NCI-H82 (cell line): ENCODE results near the gene SH2D4B.
"Not testable (repeated sequence)": the region's sequence is repeated elsewhere in the genome, so short reads cannot be mapped to it uniquely, and the experiment has no call there.

ENCODE experiments used
- DNase-seq: peaks from one replicate; lab custom pipeline; 2025; lab: John Stamatoyannopoulos, UW

SH2D4B gene

DNA sequence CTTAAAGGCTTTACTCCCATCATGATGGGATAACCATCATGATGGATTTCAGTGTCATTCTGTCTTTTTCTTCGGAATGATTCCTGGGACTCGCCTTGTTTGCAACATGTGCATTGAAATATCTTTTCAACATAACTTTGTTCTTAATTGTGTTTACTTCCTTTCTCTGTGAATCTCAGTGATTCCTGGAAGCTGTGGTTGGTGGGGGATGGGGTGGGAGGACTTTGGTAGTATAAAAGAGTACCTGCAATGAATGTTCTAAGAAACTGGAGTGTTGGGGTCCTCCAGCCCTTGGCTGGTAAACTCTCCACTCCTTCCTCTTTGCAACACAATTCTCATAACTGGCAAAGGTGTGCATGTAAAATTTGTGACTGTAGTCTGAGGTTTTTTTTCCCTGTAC, 11.5 kb upstream of the SH2D4B start:
- no peak for DNase-seq

DNA sequence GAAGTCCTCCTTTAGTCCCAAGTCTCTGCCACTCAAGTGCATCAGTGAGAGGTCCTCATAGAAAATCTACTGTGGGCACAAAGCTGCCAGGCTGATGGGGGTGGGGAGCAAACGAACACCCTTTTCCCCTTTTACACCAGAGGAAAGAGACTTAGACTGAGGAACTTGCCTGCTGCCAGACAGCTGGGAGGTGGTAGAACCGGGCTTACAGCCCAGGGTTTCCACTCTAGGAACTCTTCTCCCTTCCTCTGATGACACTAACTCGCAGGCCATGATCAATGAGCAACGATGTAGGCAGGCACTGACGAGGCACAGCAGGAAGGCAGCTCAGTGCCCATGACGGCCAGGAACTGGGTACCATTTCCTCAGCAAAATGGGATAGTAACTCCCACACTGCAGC, 11.0 kb upstream of the SH2D4B start:
- DNase-seq: no peak

DNA sequence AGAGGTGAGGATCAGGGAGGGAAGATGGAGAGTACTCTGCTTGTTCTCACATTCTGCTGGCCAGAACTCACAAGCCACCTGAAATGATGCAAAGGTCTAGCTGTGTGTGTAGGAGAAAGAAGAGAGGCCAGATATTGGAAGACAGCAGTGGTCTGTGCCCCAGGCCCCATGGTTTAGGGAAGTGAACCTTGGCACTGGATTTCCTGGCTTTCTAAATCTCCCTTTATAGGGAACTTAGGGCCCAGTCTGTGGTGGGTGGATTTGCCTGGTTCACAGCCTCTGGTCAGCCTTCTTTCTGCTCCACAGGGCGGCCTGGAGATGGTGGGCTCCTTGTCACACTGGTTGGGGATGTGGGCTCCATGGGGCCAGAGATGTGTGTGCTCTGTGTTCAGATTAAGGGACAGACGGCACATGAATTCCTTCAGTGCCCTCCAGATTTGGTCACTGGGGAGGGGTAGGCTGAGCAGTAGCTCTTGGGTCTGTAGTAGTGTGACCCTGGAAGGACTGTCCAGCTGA, 9.5 kb upstream of the SH2D4B start:
- no peak for DNase-seq

DNA sequence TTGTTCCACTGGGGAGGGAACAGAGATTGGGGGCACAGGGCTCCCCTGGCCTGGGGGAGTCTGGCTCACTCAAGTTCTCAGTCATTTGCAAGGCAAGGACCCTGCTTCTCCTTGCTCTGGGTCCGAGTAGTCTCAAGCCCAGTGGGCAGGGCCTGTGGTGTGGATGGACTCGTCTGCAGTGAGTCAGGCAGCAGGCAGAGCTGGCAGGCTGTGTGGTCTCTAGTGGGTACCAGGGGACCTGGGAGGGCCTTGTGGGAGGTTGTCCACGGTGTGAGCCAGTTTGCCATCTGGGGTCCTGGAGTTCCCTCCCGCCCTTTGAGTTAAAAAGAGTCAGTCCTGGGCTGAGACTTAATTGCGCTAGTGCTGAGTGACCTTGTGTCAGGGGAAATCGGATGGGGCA, 8.8 kb upstream of the SH2D4B start:
- DNase-seq: no peak

DNA sequence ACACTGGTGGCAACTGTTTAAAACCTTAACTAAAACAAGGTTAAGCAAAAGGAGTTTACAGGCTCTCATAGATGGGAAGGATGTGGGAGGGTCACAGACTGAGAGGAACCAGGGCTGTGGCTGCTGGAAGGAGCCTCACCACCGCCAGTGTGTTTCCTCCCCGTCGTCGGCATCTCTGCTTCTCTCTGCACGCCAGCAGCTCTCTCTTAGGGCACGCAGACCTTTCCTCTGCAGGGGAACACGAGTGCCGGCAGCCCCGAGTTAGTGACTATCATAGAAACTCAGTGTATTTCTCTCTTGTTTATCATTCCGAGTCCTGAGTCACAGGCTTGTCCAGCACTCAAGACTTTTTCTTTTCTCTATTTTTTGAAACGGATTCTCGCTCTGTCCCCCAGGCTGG, 8.1 kb upstream of the SH2D4B start:
- no peak for DNase-seq

DNA sequence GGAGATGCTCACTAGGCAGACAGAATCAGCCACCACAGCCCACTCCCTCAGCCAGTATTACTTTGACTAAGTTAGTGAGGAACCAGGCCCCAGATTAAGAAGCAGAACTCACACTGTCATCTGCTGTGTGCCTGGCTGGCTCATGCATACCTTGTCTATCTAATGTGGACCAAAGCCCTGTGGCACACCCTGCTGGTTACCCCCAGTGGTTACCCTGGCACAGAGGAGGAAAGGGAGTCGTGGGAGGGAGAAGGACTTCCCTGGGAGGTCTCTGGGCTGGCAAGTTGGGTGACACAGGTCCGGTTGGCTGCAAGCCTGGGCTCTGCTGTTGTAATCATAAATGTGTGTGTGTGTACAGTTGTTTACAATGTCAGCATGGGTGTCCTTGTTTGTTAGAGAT, 7.5 kb upstream of the SH2D4B start:
- DNase-seq: peak; percentile 11

DNA sequence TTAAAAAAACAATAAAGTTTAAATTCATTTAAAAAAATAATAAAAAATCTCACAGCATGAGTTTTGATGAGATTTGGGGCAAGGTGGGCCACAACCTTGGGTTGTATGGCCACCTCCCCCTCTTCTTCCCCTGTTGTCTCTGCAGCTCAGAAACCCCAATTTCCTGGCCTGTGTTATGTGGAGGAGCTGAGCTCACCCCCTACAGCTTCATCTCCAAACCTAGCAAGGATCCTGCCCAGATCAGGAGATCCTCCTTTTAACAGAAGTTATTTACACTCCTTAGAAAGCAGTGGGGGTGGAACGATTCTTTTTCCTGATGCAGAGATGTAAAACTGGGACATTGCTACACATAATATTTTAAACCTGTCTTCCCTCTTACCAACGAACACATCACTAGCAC, 6.9 kb upstream of the SH2D4B start:
- DNase-seq: no peak

DNA sequence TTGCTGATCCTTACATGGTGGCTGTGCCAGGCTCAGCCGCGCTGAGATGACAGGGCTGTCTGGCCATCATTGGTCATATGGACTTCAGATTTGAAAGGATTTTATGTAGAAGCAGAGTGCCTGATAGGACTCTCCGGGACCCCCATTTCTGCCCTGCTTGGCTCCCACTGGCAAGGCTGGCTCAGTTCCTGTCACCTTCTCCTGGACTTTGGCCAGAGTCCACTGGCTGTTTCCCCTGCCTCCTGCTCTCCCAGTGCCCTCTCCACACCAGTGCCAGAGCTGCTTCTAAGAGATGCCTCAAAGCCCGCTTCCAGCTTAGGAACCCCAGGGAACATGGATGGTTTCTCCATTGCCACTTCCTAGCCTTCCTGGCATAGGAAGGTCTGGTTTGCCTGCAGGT, 5.1 kb upstream of the SH2D4B start:
- DNase-seq: no peak

DNA sequence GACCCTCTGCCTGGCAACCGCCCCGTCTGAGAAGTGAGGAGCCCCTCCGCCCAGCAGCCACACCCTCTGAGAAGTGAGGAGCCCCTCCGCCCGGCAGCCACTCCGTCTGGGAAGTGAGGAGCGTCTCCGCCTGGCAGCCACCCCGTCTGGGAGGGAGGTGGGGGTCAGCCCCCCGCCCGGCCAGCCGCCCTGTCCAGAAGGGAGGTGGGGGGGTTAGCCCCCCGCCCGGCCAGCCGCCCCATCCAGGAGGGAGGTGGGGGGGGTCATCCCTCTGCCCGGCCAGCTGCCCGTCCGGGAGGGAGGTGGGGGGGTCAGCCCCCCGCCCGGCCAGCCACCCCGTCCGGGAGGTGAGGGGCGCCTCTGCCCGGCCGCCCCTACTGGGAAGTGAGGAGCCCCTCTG, 3.6 kb upstream of the SH2D4B start:
- not testable (repeated sequence) for DNase-seq

DNA sequence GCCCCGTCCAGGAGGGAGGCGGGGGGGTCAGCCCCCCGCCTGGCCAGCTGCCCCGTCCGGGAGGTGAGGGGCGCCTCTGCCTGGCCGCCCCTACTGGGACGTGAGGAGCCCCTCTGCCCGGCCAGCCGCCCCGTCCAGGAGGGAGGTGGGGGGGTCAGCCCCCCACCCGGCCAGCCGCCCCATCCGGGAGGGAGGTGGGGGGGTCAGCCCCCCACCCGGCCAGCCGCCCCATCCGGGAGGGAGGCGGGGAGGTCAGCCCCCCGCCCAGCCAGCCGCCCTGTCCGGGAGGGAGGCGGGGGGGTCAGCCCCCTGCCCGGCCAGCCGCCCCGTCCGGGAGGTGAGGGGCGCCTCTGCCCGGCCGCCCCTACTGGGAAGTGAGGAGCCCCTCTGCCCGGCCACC, 3.1 kb upstream of the SH2D4B start:
- not testable (repeated sequence) for DNase-seq

DNA sequence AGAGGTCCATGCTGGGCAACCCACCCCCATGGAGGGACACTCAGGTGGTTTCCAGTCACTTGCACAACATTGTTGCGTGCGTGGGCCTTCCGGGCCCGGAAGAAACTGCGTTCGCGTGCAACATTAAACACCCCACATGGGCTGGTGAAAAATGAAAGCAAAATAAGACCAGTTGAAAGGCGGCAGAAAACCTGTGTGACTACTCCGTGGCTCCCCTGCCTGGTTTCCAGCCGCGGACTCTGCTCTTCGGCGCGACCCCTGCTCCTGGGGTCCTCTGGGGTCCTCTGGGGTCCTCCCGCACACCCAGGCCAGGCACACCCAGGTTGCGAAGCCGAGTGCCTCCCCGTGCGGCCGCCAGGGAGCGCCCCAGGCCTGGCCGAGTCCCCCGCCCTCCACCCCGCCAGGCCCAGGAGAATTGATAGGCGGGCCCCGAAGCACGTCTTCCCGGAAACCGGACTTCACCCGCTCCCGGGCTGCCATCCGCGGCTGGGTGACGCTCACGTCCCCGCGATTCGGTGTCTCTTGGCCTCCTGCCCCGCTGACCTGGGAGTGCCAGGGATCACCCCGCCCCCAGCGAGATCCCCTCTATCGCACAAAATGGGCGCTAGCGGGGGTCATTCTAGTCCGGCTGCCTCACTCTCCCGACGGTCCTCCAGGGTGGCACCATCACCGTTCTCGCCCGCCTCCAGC, 1.9 kb upstream of the SH2D4B start:
- DNase-seq: no peak

DNA sequence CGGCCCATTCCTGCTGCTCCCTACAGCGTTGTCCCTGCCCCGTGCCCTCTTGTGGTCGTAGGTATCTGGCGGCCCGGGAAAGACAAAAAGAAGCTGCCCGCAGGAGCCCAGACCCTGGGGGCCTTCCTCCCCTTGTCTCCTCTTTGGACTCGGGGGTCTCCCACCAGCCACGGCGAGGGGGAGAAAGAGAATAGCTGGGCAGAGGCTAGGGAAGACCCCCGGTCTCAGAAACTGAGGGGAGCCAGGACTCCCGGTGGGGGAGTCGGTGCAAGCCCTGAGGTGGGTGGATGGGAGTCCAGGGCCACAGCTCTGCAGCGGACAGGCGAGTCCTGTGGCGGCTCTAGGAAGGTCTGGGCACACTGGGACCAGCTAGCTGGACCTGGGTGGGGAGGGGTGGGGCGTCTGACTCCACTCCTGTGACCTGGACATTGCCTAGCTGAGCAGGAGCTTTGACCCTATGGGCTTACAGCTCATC, 1.3 kb upstream of the SH2D4B start:
- no peak for DNase-seq

DNA sequence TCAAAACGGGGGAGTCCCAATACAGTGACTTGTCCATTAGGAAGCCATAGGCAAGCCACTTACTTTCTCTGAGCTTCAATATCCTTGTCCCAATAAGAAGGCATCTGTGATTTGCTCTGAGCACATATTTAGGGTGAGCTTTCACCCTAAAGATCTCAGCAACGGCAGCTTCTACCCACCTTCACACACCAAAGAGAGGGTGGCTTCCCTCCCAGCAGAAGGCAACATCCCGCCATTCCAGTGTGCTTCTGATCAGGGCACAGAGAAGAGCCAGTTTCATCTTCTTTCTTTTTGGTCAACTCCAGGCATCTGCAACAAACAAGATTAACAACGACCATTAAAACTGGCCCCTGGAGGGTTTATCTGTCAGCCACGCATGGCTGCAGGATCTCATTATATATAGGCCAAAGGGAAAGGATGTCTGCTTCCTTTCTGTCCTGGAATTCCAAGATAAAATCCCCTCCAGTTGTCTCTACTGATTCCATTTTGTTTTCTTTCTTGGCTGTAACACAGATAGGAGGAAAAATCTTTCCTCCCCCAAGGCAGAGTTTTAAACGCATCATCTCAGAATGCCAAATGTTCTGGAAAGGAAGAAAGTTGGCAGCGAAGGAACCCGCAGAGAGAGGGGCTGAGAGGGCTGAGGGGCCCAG, 491 bp upstream of the SH2D4B start:
- peak; percentile 58 for DNase-seq

DNA sequence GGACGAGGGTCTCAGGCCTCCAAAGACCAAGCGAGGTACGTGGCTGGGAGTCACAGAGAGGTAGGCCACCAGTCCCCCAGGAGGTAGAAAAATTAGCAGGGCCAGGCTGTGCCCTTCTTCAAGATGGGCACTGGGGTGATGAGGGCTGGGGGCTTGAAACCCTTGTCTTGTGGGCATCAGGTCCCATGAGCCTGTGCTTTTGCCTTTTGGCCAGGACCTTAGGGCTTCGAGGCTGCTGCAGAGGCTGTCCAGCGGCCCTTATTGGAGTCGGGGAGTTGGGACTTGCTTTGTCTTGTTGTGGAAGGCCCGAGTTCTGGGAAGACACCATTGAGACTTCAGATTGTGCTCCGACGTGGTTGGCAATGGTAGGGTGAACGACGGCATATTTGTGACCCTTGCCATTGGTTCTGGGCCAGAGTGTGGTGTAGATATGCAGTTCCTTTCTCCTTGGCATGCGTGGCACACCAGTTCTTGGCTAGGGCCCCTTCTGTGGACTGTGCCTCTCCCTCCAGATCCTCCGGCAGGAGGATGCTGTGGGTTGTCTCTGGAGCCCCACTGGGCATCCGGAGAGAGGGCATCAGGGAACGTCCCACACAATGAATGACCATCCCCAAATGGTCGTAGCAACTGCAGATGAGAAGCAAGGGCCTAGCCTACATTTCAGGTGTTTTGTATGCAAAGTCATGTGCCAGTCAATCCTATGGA, 931 bp downstream of the SH2D4B start:
- no peak for DNase-seq

DNA sequence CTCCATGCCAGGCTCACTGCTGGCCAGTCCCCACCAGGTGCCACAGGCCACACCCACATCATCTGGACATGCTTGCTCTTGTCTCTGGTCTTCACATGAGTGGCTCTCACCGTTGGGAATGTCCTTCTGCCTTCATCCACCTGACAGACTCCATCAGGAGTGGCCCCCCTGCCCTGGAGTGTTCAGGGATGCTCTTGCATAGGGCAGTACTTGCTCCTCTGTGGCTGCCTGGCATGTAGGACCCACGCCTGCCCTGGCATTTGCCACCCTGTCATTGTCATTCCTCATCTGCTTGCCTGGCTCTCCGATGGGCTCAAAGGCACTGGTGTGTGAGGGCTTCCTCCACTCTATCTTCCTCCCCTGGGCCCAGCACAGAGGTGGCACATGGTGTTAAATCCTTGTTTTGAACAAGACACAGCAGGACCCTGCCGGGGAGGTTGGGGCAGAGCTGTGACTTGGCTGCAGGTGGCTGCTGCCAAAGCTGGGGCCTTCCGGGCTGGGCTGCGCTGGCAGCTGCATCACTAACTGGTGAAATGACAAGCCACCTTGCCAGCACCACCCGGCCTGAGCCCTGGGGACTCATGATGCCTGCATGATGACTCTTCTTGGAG, 1.8 kb downstream of the SH2D4B start:
- DNase-seq: no peak

DNA sequence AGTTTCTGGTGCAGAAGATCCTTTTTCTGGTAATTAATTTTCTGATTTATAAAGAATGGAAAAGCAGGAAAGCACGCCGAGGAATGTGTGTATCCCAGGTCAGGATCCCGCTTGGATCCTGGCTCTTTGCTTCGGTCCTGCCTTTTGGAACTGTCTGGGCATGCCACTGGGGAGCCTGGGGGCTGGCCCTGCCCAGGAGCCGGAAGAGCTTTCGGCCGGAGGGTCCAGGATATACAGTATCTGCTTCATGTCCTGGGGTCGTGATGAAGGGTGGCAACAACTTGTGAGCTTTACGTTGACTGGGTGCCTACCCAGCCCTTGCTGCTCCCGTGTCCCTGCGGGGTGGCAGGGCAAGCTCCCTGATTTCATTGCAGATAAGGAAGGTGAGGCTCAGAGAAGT, 2.4 kb downstream of the SH2D4B start:
- no peak for DNase-seq

DNA sequence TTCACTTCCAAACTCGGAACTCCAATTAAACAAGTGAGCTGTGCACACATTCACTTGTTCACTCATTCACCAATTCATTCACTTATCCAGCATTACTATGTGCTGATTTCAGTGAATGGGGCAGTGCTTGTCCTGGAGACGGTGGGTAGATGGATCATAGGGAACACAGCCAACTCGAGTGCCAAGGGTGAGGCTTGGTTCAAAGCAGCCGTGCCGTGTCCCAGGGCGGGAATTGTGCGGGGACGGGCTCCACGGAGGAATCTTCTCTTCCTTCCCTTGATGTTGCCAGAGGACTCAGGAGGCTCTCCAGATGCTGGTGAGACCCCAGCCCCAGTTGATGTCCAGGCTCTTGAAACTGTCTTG, 2.9 kb downstream of the SH2D4B start:
- no peak for DNase-seq

DNA sequence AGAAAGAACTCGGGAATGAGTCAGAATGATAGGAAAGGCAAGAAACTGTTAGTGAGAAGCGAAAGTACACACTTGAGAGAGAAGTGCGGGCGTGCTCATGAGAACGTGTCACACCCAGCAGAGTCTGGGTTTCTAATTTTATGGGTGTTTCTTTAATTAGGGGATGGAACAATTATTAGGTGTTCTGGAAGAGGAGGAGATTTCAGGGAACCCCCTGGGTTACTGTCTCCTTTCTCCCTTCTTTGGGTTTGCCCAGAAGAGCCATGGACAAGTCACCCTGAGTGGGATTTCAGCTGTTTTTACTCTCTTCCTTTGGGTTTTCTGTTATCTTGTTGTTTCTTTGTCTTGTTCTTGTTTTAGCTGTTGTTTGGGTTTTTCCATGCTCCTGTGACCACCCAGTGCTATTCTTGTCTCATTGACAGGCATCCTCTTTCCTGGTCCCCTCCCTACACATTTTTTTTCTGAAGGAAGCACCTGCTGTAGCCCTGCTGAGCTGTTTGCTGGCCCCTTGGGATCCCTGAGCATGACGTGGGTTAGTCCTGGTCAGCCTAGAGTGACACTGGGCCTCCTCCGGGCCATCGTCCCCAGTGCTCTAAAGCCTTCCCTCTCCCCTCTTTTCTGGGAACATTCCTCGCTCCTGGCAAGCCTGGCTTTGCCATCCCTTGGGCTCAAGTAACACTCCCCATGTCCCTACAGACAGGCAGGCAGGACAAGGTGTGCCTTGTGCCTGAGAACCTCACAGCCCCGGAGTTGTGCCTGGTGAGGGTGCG, 3.5 kb downstream of the SH2D4B start:
- no peak for DNase-seq

DNA sequence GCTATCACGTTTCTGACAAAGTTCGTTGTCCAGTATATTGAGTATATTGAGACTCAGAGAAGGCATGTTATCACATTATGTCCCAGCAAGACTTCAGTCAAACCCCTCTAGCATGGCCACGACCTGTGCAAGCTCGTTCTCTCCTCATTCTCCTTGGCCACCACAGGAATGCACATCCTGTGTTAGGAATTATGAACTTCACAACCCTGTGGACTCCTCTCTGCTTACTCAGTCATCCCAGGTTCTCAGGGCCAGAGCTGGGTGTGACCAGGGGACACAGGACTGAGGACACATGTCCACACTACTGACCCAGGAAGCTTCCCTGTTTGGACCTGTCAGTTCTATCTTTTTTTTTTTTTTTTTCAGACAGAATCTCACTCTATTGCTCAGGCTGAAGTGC, 4.4 kb downstream of the SH2D4B start:
- DNase-seq: no peak

DNA sequence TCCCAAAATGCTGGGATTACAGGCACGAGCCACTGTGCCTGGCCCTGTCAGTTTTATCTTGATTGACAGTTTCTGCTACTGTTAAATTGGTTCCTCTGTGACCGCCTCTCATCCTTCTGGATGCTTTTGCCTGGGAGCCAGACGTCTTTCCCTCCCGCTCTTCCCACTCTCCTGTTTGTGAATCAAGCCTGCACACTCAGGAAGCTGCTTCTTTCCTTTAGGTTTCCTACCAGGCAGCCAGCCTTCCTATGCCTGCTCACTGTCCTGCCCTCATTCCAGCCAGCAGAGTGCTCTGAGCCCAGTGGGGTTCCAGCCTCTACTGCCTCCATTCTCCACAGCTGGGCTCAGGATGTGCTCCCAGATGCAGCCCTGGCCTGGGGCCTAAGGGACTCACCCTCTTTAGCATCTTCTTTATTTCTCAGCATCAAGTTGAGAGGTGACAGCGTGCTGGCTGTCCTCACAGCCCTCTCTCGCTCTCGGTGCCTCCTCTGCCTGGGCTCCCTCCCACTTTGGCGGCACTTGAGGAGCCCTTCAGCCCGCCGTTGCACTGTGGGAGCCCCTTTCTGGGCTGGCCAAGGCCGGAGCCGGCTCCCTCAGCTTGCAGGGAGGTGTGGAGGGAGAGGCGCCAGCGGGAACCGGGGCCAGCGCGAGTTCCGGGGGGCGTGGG, 5.1 kb downstream of the SH2D4B start:
- DNase-seq: no peak

DNA sequence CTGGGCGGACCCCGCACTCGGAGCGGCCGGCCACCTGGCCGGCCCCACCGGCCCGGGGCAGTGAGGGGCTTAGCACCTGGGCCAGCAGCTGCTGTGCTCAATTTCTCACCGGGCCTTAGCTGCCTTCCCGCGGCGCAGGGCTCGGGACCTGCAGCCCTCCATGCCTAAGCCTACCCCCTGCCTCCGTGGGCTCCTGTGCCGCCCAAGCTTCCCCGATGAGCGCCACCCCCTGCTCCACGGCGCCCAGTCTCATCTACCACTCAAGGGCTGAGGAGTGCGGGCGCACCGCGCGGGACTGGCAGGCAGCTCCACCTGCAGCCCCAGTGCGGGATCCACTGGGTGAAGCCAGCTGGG, 5.6 kb downstream of the SH2D4B start:
- DNase-seq: not testable (repeated sequence)
